Measurements from ENCODE around the gene L3MBTL3.

GRCh38 chr6:130099119-130099518, 80.7 kb downstream of the L3MBTL3 start:
- no peak for TF ChIP-seq POLR2A (IDR thresholded peaks at IDR 0.05)
- TF ChIP-seq, protein P1, sequence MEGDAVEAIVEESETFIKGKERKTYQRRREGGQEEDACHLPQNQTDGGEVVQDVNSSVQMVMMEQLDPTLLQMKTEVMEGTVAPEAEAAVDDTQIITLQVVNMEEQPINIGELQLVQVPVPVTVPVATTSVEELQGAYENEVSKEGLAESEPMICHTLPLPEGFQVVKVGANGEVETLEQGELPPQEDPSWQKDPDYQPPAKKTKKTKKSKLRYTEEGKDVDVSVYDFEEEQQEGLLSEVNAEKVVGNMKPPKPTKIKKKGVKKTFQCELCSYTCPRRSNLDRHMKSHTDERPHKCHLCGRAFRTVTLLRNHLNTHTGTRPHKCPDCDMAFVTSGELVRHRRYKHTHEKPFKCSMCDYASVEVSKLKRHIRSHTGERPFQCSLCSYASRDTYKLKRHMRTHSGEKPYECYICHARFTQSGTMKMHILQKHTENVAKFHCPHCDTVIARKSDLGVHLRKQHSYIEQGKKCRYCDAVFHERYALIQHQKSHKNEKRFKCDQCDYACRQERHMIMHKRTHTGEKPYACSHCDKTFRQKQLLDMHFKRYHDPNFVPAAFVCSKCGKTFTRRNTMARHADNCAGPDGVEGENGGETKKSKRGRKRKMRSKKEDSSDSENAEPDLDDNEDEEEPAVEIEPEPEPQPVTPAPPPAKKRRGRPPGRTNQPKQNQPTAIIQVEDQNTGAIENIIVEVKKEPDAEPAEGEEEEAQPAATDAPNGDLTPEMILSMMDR (IDR thresholded peaks at IDR 0.05), result no peak

All from prostate gland (tissue), 2 donors.